ENCODE results near the gene EYS. TPM values are rescaled to one million over a fixed set of nuclear protein-coding genes. Genes with fewer than 3 reads are reported as not detected.

The EYS gene
- total and polyA plus RNA-seq, 2 experiments from 2014 or later = 0.04 TPM; not detected in 1

DNA sequence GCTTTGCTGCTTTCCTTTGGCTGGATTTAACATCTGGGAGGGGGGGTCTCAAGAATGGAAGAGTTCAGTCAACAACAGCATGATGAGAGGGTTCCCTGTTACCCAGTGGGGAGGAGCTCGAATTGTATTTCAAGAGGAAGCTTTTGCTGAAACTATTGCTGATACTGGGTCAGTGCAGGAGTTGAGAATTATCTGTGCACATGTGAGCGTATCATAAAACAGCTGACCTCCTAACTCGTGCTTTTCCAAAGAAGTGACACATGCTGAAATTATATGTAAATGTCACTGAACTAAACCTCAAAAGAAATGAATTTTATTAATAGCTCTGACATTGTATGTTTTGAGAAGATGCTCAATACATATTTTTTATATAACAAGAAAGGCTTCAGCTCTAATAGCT lies 1975.1 kb downstream of the EYS start:
- DNase-seq = peak; percentile 6
- no peaks in the 10 kb centered on the region for H3K27me3 ChIP-seq (replicated peaks; ENCODE audit: insufficient read depth)
- H3K4me3 ChIP-seq = no peak overlapping the region
- no peak overlapping the region for H3K27ac ChIP-seq
- H3K36me3 ChIP-seq (ENCODE audit: low read depth) = no peaks in the 10 kb centered on the region
- no peak overlapping the region for H3K4me2 ChIP-seq (ENCODE audit: unreplicated experiment)
- H3F3A ChIP-seq (ENCODE audit: insufficient read depth) = no peaks in the 10 kb centered on the region
- no peaks in the 10 kb centered on the region for H3K9me2 ChIP-seq (ENCODE audit: insufficient read depth)
- in situ Hi-C loops (cut with MboI) = no loop called here
- H3K79me2 ChIP-seq (ENCODE audit: insufficient read depth) = no peaks in the 10 kb centered on the region
- H3K9ac ChIP-seq = no peak overlapping the region
- TF ChIP-seq EZH2 (IDR thresholded peaks at IDR 0.05; ENCODE audit: insufficient read depth, poor library complexity, severe bottlenecking) (no peak), EZH2phosphoT487 (IDR thresholded peaks at IDR 0.05; ENCODE audit: insufficient read depth, low read depth) (no peak)
- H4K20me1 ChIP-seq (ENCODE audit: insufficient read depth) = no peaks in the 10 kb centered on the region
- H2AFZ ChIP-seq = no peak overlapping the region
- H3K9me3 ChIP-seq (ENCODE audit: low read depth) = no peaks in the 10 kb centered on the region
- H3K4me1 ChIP-seq (ENCODE audit: insufficient read depth) = peaks cover 13% of the 10 kb centered on the region
- 68 to 72% methylated on average over 3 of the region's 3 CpGs for WGBS, 2 experiments (ENCODE audit: low coverage in 1 of 2, low lambda C conversion rate in 2 of 2, missing lambda C conversion rate in 2 of 2)

DNA sequence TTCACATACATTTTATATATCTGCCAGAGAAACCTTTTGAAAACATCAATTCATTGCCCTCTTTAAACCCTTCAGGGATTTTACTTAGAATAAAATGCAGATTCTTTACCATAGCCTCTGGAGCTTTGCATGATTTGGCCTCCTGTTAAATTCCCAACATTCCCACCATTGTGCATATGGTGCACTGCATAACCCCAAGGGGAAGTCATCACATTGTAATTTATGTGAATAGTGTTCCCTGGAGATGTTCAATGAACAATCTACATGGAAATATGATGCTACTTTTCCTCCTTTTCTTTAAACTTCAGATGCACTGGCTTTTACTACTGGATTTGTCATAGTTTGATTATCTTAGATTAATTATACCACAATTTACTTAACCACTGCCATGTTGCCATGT lies 1976.7 kb downstream of the EYS start:
- H4K20me1 ChIP-seq (ENCODE audit: insufficient read depth) = no peaks in the 10 kb centered on the region
- DNase-seq = no peak
- H3K9ac ChIP-seq = no peak overlapping the region
- H3K9me2 ChIP-seq (ENCODE audit: insufficient read depth) = no peaks in the 10 kb centered on the region
- peaks cover 13% of the 10 kb centered on the region for H3K4me1 ChIP-seq (ENCODE audit: insufficient read depth)
- H3K4me2 ChIP-seq (ENCODE audit: unreplicated experiment) = no peak overlapping the region
- no peaks in the 10 kb centered on the region for H3K79me2 ChIP-seq (ENCODE audit: insufficient read depth)
- no peaks in the 10 kb centered on the region for H3K9me3 ChIP-seq (ENCODE audit: low read depth)
- no peaks in the 10 kb centered on the region for H3K36me3 ChIP-seq (ENCODE audit: low read depth)
- no peak for TF ChIP-seq EZH2 (IDR thresholded peaks at IDR 0.05; ENCODE audit: insufficient read depth, poor library complexity, severe bottlenecking)
- TF ChIP-seq EZH2phosphoT487 (IDR thresholded peaks at IDR 0.05; ENCODE audit: insufficient read depth, low read depth) = no peak
- no peak overlapping the region for H3K4me3 ChIP-seq
- no peak overlapping the region for H3K27ac ChIP-seq
- H3F3A ChIP-seq (ENCODE audit: insufficient read depth) = no peaks in the 10 kb centered on the region
- no peaks in the 10 kb centered on the region for H3K27me3 ChIP-seq (replicated peaks; ENCODE audit: insufficient read depth)
- no peak overlapping the region for H2AFZ ChIP-seq
- in situ Hi-C loops (cut with MboI) = no loop called here

DNA sequence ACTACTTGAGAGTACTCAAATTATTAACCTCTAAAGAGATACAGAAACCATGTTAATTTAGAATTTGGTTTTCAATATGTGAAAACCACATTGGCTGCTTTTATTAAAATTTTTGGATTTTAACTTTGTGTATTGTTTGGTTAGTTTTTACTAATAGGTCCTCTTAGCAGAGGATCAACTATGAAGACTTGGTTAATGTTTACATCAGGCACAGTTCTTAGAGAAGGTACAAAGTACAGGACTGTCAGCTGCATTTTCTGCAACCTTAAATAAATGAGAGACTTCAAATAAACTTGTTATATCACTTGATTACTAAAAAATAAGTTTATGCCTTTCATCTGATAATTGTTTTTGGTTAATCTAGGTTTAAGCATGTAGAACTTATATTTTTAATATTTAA lies 1982.3 kb downstream of the EYS start:
- Histone ChIP-seq H4K20me1 (ENCODE audit: insufficient read depth) (no peaks in the 10 kb centered on the region), H3K79me2 (ENCODE audit: insufficient read depth) (no peaks in the 10 kb centered on the region), H3K27ac (no peak overlapping the region), H3K4me2 (ENCODE audit: unreplicated experiment) (no peak overlapping the region), H3K4me1 (ENCODE audit: insufficient read depth) (no peaks in the 10 kb centered on the region), H3K9me2 (ENCODE audit: insufficient read depth) (no peaks in the 10 kb centered on the region), H3K4me3 (no peak overlapping the region), H3K36me3 (ENCODE audit: low read depth) (no peaks in the 10 kb centered on the region), H3K27me3 (replicated peaks; ENCODE audit: insufficient read depth) (no peaks in the 10 kb centered on the region), H3F3A (ENCODE audit: insufficient read depth) (no peaks in the 10 kb centered on the region), H2AFZ (no peak overlapping the region), H3K9ac (no peak overlapping the region), H3K9me3 (ENCODE audit: low read depth) (no peaks in the 10 kb centered on the region)
- no peak for TF ChIP-seq EZH2 (IDR thresholded peaks at IDR 0.05; ENCODE audit: insufficient read depth, poor library complexity, severe bottlenecking)
- no peak for TF ChIP-seq EZH2phosphoT487 (IDR thresholded peaks at IDR 0.05; ENCODE audit: insufficient read depth, low read depth)
- DNase-seq = no peak
- in situ Hi-C loops (cut with MboI) = no loop called here

DNA sequence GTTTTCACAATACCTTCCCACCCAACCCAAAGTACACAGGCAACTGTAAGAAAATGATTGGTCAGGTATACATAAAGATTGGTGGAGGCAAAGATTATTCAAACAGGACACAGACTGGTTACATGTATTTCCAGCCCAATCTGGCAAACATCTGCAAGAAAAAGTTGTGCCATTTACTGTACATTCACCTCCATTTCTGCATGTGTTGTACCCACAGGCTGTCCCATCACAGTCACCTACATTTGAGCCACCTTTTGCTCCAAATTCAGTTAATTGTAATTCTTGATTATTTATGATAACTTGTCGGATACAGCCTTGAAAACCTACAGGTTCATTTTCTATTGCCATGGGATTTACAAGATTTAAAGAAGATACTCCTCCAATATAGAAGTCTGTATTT lies 1985.8 kb downstream of the EYS start:
- in situ Hi-C loops (cut with MboI) = no loop called here
- Histone ChIP-seq H3K9me2 (ENCODE audit: insufficient read depth) (no peaks in the 10 kb centered on the region), H3K79me2 (ENCODE audit: insufficient read depth) (no peaks in the 10 kb centered on the region), H3K36me3 (ENCODE audit: low read depth) (no peaks in the 10 kb centered on the region), H4K20me1 (ENCODE audit: insufficient read depth) (no peaks in the 10 kb centered on the region), H3K9me3 (ENCODE audit: low read depth) (no peaks in the 10 kb centered on the region), H3K9ac (no peak overlapping the region), H3K4me1 (ENCODE audit: insufficient read depth) (no peaks in the 10 kb centered on the region), H3K4me2 (ENCODE audit: unreplicated experiment) (no peak overlapping the region), H2AFZ (no peak overlapping the region), H3K4me3 (no peak overlapping the region), H3K27ac (no peak overlapping the region), H3K27me3 (replicated peaks; ENCODE audit: insufficient read depth) (no peaks in the 10 kb centered on the region), H3F3A (ENCODE audit: insufficient read depth) (no peaks in the 10 kb centered on the region)
- no peak for DNase-seq
- TF ChIP-seq EZH2phosphoT487 (IDR thresholded peaks at IDR 0.05; ENCODE audit: insufficient read depth, low read depth) (no peak), EZH2 (IDR thresholded peaks at IDR 0.05; ENCODE audit: insufficient read depth, poor library complexity, severe bottlenecking) (no peak)
- WGBS, 2 experiments (ENCODE audit: low coverage in 1 of 2, low lambda C conversion rate in 2 of 2, missing lambda C conversion rate in 2 of 2) = 97 to 100% methylated on average over 1 of the region's 1 CpG

DNA sequence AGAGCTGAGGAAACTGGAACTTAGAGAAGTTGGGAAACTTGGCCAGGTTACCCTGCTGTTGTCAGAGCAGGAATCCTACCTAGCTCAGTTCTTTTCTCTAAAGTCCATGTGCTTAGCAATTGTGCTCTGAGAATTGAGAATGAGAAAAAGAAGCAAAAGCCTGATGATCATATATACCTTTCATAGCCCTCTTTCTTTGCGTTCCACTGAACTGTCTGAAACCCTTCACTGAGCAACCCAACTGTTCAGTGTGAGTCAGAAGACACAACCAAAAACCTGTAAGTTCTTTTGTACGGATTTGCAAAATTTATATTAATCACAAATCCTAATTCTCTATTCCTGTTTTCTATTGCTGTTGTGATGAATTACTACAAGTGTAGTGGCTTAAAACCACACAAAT lies 1990.9 kb downstream of the EYS start:
- H3F3A ChIP-seq (ENCODE audit: insufficient read depth) = no peaks in the 10 kb centered on the region
- WGBS, 2 experiments (ENCODE audit: low coverage in 1 of 2, low lambda C conversion rate in 2 of 2, missing lambda C conversion rate in 2 of 2) = 100% methylated on average over 2 of the region's 2 CpGs
- in situ Hi-C loops (cut with MboI) = no loop called here
- H2AFZ ChIP-seq = no peak overlapping the region
- no peak overlapping the region for H3K4me3 ChIP-seq
- no peaks in the 10 kb centered on the region for H4K20me1 ChIP-seq (ENCODE audit: insufficient read depth)
- no peaks in the 10 kb centered on the region for H3K4me1 ChIP-seq (ENCODE audit: insufficient read depth)
- no peak for TF ChIP-seq EZH2 (IDR thresholded peaks at IDR 0.05; ENCODE audit: insufficient read depth, poor library complexity, severe bottlenecking)
- no peak for TF ChIP-seq EZH2phosphoT487 (IDR thresholded peaks at IDR 0.05; ENCODE audit: insufficient read depth, low read depth)
- H3K36me3 ChIP-seq (ENCODE audit: low read depth) = peaks cover 25% of the 10 kb centered on the region
- DNase-seq = no peak
- no peaks in the 10 kb centered on the region for H3K9me2 ChIP-seq (ENCODE audit: insufficient read depth)
- H3K9ac ChIP-seq = no peak overlapping the region
- H3K27me3 ChIP-seq (replicated peaks; ENCODE audit: insufficient read depth) = no peaks in the 10 kb centered on the region
- H3K79me2 ChIP-seq (ENCODE audit: insufficient read depth) = no peaks in the 10 kb centered on the region
- no peak overlapping the region for H3K4me2 ChIP-seq (ENCODE audit: unreplicated experiment)
- H3K27ac ChIP-seq = no peak overlapping the region
- no peaks in the 10 kb centered on the region for H3K9me3 ChIP-seq (ENCODE audit: low read depth)

Measured in GM23248 (cell line).